ENCODE results near the gene ATP6AP1.

ATP6AP1 gene

DNA sequence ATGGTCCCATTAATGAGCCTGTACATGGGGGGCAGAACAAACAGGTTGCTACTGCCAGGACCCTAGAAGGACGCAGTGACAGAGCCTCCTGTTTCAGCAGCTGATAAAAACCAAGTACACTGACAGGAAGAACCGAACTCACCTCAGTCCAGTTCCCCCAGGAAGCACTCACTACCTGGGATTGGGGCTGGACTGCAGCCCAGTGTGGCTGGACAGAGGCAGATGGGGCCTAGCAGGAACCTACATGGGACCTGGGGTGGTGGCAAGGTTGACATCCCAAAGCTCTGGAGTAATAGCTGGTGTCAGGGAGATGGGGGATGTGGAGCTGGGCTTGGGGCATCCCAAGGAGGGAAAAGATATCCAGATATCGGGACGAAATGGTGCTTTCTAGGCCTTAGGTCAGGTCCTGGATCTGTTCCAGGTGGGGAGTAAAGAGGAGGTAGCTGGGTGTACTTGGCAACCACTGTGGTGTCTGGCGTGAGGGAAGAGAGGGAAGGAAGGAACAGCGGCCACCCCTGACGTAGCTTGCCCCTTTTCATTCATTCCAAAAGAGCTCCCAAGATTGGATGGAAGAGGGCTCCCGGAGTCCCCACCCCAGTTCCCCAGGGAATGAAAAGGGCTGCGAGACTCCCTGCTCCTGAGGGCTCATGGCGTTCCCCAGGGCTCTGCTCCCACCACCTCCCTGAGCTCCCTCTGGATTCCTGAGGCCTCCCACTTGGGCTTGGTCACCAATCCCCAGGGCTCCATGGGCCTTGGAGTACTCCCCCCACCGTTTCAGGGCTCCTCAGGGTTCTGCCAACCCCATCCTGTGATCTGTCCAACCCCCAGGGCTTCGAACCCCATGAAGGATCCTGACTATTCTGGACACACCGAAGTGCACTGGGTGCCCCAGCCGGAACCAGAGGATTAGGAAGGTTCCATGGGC is 44.9 kb upstream of the ATP6AP1 start:
- Histone ChIP-seq H3K27ac (ENCODE audit: extremely low read depth, low read depth, low read length) (no peak overlapping the region), H3K4me1 (ENCODE audit: control insufficient read depth, insufficient read depth, low read length) (no peaks in the 10 kb centered on the region), H3K36me3 (ENCODE audit: control insufficient read depth in 2 of 2, insufficient read depth in 1 of 2, low read length in 2 of 2) (peaks cover 0 to 22% of the 10 kb centered on the region in 2 experiments; a peak in 2 of 3 replicates), H3K4me3 (ENCODE audit: low read depth, low read length) (no peak overlapping the region), H3K9me3 (ENCODE audit: control insufficient read depth, insufficient read depth, low read depth, low read length) (no peaks in the 10 kb centered on the region)
- ChIA-PET CTCF (interaction anchor here (0.9 to 3.0 kb wide), 5 partner anchors 10 to 248 kb away, joined by 3 to 18 read pairs (median 6); partner anchors contain the start of gene FLNA), POLR2A (interaction anchor here (1.1 to 3.1 kb wide), 7 partner anchors 10 to 98 kb away, joined by 3 to 26 read pairs (median 4); partner anchors contain the start of genes DNASE1L1 and FLNA)
- TF ChIP-seq, protein P1, sequence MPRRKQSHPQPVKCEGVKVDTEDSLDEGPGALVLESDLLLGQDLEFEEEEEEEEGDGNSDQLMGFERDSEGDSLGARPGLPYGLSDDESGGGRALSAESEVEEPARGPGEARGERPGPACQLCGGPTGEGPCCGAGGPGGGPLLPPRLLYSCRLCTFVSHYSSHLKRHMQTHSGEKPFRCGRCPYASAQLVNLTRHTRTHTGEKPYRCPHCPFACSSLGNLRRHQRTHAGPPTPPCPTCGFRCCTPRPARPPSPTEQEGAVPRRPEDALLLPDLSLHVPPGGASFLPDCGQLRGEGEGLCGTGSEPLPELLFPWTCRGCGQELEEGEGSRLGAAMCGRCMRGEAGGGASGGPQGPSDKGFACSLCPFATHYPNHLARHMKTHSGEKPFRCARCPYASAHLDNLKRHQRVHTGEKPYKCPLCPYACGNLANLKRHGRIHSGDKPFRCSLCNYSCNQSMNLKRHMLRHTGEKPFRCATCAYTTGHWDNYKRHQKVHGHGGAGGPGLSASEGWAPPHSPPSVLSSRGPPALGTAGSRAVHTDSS (tag by site-specific recombination; IDR thresholded peaks at IDR 0.05): no peak
- TF ChIP-seq ZNF423 (tag by site-specific recombination; IDR thresholded peaks at IDR 0.05) (no peak), ZNF341 (tag by site-specific recombination; IDR thresholded peaks at IDR 0.05; ENCODE audit: low read depth) (peak; percentile 52), GLI2 (tag by site-specific recombination; IDR thresholded peaks at IDR 0.05; ENCODE audit: borderline replicate concordance, low read depth) (no peak), GLIS1 (tag by site-specific recombination; IDR thresholded peaks at IDR 0.05) (peak; percentile 72), ZIC2 (tag by site-specific recombination; IDR thresholded peaks at IDR 0.05) (peak; percentile 55; the same call in 1 of the 2 replicates), WT1 (tag by site-specific recombination; IDR thresholded peaks at IDR 0.05) (peak; percentile 52)
- TF ChIP-seq, protein P2, sequence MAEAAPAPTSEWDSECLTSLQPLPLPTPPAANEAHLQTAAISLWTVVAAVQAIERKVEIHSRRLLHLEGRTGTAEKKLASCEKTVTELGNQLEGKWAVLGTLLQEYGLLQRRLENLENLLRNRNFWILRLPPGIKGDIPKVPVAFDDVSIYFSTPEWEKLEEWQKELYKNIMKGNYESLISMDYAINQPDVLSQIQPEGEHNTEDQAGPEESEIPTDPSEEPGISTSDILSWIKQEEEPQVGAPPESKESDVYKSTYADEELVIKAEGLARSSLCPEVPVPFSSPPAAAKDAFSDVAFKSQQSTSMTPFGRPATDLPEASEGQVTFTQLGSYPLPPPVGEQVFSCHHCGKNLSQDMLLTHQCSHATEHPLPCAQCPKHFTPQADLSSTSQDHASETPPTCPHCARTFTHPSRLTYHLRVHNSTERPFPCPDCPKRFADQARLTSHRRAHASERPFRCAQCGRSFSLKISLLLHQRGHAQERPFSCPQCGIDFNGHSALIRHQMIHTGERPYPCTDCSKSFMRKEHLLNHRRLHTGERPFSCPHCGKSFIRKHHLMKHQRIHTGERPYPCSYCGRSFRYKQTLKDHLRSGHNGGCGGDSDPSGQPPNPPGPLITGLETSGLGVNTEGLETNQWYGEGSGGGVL (tag by site-specific recombination; IDR thresholded peaks at IDR 0.05): peak; percentile 12; the same call in 1 of the 2 replicates
- TF ChIP-seq, protein P3, sequence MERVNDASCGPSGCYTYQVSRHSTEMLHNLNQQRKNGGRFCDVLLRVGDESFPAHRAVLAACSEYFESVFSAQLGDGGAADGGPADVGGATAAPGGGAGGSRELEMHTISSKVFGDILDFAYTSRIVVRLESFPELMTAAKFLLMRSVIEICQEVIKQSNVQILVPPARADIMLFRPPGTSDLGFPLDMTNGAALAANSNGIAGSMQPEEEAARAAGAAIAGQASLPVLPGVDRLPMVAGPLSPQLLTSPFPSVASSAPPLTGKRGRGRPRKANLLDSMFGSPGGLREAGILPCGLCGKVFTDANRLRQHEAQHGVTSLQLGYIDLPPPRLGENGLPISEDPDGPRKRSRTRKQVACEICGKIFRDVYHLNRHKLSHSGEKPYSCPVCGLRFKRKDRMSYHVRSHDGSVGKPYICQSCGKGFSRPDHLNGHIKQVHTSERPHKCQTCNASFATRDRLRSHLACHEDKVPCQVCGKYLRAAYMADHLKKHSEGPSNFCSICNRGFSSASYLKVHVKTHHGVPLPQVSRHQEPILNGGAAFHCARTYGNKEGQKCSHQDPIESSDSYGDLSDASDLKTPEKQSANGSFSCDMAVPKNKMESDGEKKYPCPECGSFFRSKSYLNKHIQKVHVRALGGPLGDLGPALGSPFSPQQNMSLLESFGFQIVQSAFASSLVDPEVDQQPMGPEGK (tag by site-specific recombination; IDR thresholded peaks at IDR 0.05): 0 out of 2 replicates have a peak, but pooled peaks have one; percentile 23
- TF ChIP-seq, protein P4, sequence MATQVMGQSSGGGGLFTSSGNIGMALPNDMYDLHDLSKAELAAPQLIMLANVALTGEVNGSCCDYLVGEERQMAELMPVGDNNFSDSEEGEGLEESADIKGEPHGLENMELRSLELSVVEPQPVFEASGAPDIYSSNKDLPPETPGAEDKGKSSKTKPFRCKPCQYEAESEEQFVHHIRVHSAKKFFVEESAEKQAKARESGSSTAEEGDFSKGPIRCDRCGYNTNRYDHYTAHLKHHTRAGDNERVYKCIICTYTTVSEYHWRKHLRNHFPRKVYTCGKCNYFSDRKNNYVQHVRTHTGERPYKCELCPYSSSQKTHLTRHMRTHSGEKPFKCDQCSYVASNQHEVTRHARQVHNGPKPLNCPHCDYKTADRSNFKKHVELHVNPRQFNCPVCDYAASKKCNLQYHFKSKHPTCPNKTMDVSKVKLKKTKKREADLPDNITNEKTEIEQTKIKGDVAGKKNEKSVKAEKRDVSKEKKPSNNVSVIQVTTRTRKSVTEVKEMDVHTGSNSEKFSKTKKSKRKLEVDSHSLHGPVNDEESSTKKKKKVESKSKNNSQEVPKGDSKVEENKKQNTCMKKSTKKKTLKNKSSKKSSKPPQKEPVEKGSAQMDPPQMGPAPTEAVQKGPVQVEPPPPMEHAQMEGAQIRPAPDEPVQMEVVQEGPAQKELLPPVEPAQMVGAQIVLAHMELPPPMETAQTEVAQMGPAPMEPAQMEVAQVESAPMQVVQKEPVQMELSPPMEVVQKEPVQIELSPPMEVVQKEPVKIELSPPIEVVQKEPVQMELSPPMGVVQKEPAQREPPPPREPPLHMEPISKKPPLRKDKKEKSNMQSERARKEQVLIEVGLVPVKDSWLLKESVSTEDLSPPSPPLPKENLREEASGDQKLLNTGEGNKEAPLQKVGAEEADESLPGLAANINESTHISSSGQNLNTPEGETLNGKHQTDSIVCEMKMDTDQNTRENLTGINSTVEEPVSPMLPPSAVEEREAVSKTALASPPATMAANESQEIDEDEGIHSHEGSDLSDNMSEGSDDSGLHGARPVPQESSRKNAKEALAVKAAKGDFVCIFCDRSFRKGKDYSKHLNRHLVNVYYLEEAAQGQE (tag by site-specific recombination; IDR thresholded peaks at IDR 0.05): peak; percentile 84

DNA sequence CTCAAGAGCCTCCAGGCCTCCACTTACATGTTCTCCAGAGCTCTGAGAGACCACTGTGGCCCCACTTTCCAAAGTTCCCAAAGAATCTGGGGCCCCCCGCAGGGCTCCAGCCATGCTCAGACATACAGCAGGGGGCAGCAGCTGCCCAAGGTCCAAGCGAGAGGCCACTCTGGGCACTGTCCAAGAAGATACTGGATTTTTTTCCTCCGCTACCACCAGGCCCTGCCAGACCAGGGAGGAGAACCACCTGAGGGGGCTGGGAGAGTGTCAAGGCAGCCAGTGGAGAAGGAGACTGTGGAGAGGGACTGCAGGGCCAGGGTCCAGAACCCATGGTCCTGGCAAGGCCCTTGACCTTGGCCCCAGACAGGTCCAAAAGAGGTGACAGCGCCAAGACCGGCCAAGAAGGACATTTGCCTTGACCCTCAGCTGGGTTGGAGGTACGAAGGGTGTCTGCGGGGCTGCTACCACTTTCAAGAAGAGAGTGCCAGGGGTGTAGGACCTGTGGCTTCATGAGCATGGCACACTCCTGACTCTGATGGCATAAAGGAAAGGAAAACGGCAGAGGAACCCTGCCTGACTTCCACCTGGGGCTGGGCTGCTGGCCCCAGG is 44.1 kb upstream of the ATP6AP1 start:
- H3K9me3 ChIP-seq (ENCODE audit: control insufficient read depth, insufficient read depth, low read depth, low read length): no peaks in the 10 kb centered on the region
- ChIA-PET CTCF (interaction anchor here (0.9 to 3.0 kb wide), 4 partner anchors 11 to 248 kb away, joined by 3 to 18 read pairs (median 6); partner anchors contain the start of gene FLNA), POLR2A (interaction anchor here (1.1 to 3.1 kb wide), 5 partner anchors 11 to 35 kb away, joined by 3 to 26 read pairs (median 5); partner anchors contain the start of genes DNASE1L1 and FLNA)
- H3K36me3 ChIP-seq (ENCODE audit: control insufficient read depth in 2 of 2, insufficient read depth in 1 of 2, low read length in 2 of 2): peaks cover 0 to 22% of the 10 kb centered on the region in 2 experiments; a peak in 2 of 3 replicates
- H3K27ac ChIP-seq (ENCODE audit: extremely low read depth, low read depth, low read length): no peak overlapping the region
- no peak overlapping the region for H3K4me3 ChIP-seq (ENCODE audit: low read depth, low read length)
- no peaks in the 10 kb centered on the region for H3K4me1 ChIP-seq (ENCODE audit: control insufficient read depth, insufficient read depth, low read length)
- TF ChIP-seq ZNF19 (tag by site-specific recombination; IDR thresholded peaks at IDR 0.05; ENCODE audit: low read depth): no peak
- TF ChIP-seq, protein P5, sequence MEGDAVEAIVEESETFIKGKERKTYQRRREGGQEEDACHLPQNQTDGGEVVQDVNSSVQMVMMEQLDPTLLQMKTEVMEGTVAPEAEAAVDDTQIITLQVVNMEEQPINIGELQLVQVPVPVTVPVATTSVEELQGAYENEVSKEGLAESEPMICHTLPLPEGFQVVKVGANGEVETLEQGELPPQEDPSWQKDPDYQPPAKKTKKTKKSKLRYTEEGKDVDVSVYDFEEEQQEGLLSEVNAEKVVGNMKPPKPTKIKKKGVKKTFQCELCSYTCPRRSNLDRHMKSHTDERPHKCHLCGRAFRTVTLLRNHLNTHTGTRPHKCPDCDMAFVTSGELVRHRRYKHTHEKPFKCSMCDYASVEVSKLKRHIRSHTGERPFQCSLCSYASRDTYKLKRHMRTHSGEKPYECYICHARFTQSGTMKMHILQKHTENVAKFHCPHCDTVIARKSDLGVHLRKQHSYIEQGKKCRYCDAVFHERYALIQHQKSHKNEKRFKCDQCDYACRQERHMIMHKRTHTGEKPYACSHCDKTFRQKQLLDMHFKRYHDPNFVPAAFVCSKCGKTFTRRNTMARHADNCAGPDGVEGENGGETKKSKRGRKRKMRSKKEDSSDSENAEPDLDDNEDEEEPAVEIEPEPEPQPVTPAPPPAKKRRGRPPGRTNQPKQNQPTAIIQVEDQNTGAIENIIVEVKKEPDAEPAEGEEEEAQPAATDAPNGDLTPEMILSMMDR (tag by site-specific recombination; IDR thresholded peaks at IDR 0.05): 0 out of 2 replicates have a peak, but pooled peaks have one; percentile 9
- no peak for TF ChIP-seq ZNF792 (tag by site-specific recombination; IDR thresholded peaks at IDR 0.05)
- TF ChIP-seq SCRT1 (tag by site-specific recombination; IDR thresholded peaks at IDR 0.05; ENCODE audit: borderline replicate concordance): peak; percentile 33; the same call in 1 of the 2 replicates
- TF ChIP-seq ZNF311 (tag by site-specific recombination; IDR thresholded peaks at IDR 0.05; ENCODE audit: borderline replicate concordance): no peak
- no peak for TF ChIP-seq SP2 (tag by site-specific recombination; IDR thresholded peaks at IDR 0.05)
- no peak for TF ChIP-seq ZFP69B (tag by site-specific recombination; IDR thresholded peaks at IDR 0.05)
- TF ChIP-seq ZNF132 (tag by site-specific recombination; IDR thresholded peaks at IDR 0.05; ENCODE audit: borderline replicate concordance): no peak
- TF ChIP-seq ZNF324 (tag by site-specific recombination; IDR thresholded peaks at IDR 0.05): no peak
- TF ChIP-seq ZNF843 (tag by site-specific recombination; IDR thresholded peaks at IDR 0.05): no peak
